ENCODE measurements around the gene FAM171A2. TPM values are rescaled to one million over a fixed set of nuclear protein-coding genes. Genes with fewer than 3 reads are reported as not detected.
A peak's percentile ranks its signal among the peaks of the same experiment; 100 is the strongest.

The FAM171A2 gene
- total RNA-seq, 1 experiment from 2014 or later = 29.9 TPM

- TF ChIP-seq FOXP4 (CRISPR knock-in tag; IDR thresholded peaks at IDR 0.05) (peak; percentile 8; the same call in 1 of the 2 replicates), HMGXB4 (CRISPR knock-in tag; IDR thresholded peaks at IDR 0.05) (0 out of 2 replicates have a peak, but pooled peaks have one; percentile 0), ATF6 (CRISPR knock-in tag; IDR thresholded peaks at IDR 0.05) (no peak), NR1H2 (CRISPR knock-in tag; IDR thresholded peaks at IDR 0.05) (peak; percentile 43; the same call in 1 of the 2 replicates), MLX (CRISPR knock-in tag; IDR thresholded peaks at IDR 0.05) (no peak), KAT7 (CRISPR knock-in tag; IDR thresholded peaks at IDR 0.05; ENCODE audit: borderline replicate concordance) (peak; percentile 72; the same call in 1 of the 2 replicates)
These were observed 56.1 kb downstream of the FAM171A2 start (continued) for GRCh38 chr17:44307387-44308186.

- Mint-ChIP-seq H3K36me3 (peaks cover 4% of the 10 kb centered on the region; the same call in 1 of the 2 replicates), H3K27ac (no peak overlapping the region), H3K9me3 (no peaks in the 10 kb centered on the region), H3K4me1 (peaks cover 15% of the 10 kb centered on the region), H3K4me3 (no peak overlapping the region), H3K27me3 (ENCODE audit: low read depth) (peaks cover 3% of the 10 kb centered on the region)
- ATAC-seq (no peak), DNase-seq (ENCODE audit: low spot score) (no peak)
- CTCF ChIA-PET = interaction anchor here (1.7 kb wide), 1 partner anchor 83 kb away, joined by 6 read pairs; no protein-coding TSS in a partner anchor
- POLR2A ChIA-PET = interaction anchor here (0.6 kb wide), 1 partner anchor 55 kb away, joined by 3 read pairs; no protein-coding TSS in a partner anchor
- TF ChIP-seq ARID4B (CRISPR knock-in tag; IDR thresholded peaks at IDR 0.05; ENCODE audit: borderline replicate concordance) (no peak), ZNF671 (CRISPR knock-in tag; IDR thresholded peaks at IDR 0.05) (no peak), STAT6 (CRISPR knock-in tag; conservative IDR thresholded peaks at IDR 0.05; ENCODE audit: low read depth) (no peak), PRRX2 (CRISPR knock-in tag; IDR thresholded peaks at IDR 0.05) (no peak), ESRRA (CRISPR knock-in tag; IDR thresholded peaks at IDR 0.05; ENCODE audit: borderline replicate concordance) (no peak), ATF6 (CRISPR knock-in tag; IDR thresholded peaks at IDR 0.05) (no peak), TEAD4 (CRISPR knock-in tag; IDR thresholded peaks at IDR 0.05) (no peak), IRF1 (CRISPR knock-in tag; IDR thresholded peaks at IDR 0.05) (no peak), KAT7 (CRISPR knock-in tag; IDR thresholded peaks at IDR 0.05; ENCODE audit: borderline replicate concordance) (no peak), GRHL2 (CRISPR knock-in tag; IDR thresholded peaks at IDR 0.05; ENCODE audit: insufficient replicate concordance, severe bottlenecking) (no peak)
These were observed 59.0 kb downstream of the FAM171A2 start for GRCh38 chr17:44304651-44305050.

Measured in WTC11 (cell line).